Right lung (tissue), 5 donors: ENCODE measurements around the gene PATE2. TPM values are rescaled to one million over a fixed set of nuclear protein-coding genes. Genes with fewer than 3 reads are reported as not detected.

Experiments used
- polyA plus RNA-seq, 5 donors: library from polyadenylated mRNA; unstranded; fragments of 120-200 nt; gene quantifications; one replicate each; pipeline versions ENCODE4 v1.2.1 to v1.2.3, GENCODE V29; 2013; ENCODE audit warnings: inconsistent platforms in 1 of 5, low replicate concordance in 1 of 5; ENCODE audit not compliant: insufficient read length in 5 of 5, insufficient read depth in 1 of 5

Gene PATE2
- polyA plus RNA-seq, 5 donors, result 0.14 to 0.36 (median 0.18) TPM; not detected in 1

Other genes starting within 250 kb of the PATE2 start
- 100 to 1,000 TPM; 105 to 123 (median 121) TPM for gene EI24, start 209.4 kb downstream of the PATE2 start, polyA plus RNA-seq
- gene STT3A, start 186.0 kb downstream of the PATE2 start, polyA plus RNA-seq, result 100 to 1,000 TPM; 184 to 214 (median 200) TPM
- gene CHEK1, start 153.7 kb downstream of the PATE2 start, polyA plus RNA-seq, result 10 to 100 TPM; 13.7 to 29.6 (median 24.5) TPM
- 1 to 10 TPM in 2 of 5 donors, under 1 TPM in 3; 0.51 to 1.3 (median 0.78) TPM for gene ACRV1, start 98.0 kb downstream of the PATE2 start, polyA plus RNA-seq
- gene PATE1, start 32.5 kb downstream of the PATE2 start, polyA plus RNA-seq, result under 1 TPM in 2 of 5 donors, not detected in 3; 0.14 to 0.19 TPM
- not detected for gene PATE3, start 9.3 kb upstream of the PATE2 start, polyA plus RNA-seq
- under 1 TPM in 3 of 5 donors, not detected in 2; 0.09 to 0.26 (median 0.16) TPM for gene PATE4, start 54.5 kb upstream of the PATE2 start, polyA plus RNA-seq
- 10 to 100 TPM in 4 of 5 donors, 1 to 10 TPM in 1; 8.8 to 17.9 (median 10.7) TPM for gene HYLS1, start 108.8 kb upstream of the PATE2 start, polyA plus RNA-seq
- gene PUS3, start 124.4 kb upstream of the PATE2 start, polyA plus RNA-seq, result 10 to 100 TPM; 13.9 to 21.2 (median 17.7) TPM
- gene DDX25, start 125.7 kb upstream of the PATE2 start, polyA plus RNA-seq, result 1 to 10 TPM in 4 of 5 donors, under 1 TPM in 1; 0.94 to 2.6 (median 2.0) TPM
- not detected for gene VSIG10L2, start 167.2 kb upstream of the PATE2 start, polyA plus RNA-seq